Memory B cell (primary cell): Measurements from ENCODE around the gene NFIA.

Source experiments
- ATAC-seq: fragments of 150-1000 bp; cut with Tn5 transposase; 2 replicates; pipeline ENCODE4 v1.10.0; 2021; ENCODE audit warnings: low read depth, mild to moderate bottlenecking, moderate library complexity
- DNase-seq, 2 donors: peaks; one replicate each; pipeline ENCODE4 v3.0.0; 2022; ENCODE audit warnings: low spot score in 2 of 2
- H3K27ac Mint-ChIP-seq: one replicate; pipeline ENCODE4 v1.8.0; 2022; ENCODE audit warnings: mild to moderate bottlenecking, moderate library complexity, mixed read lengths
- H3K27me3 Mint-ChIP-seq: one replicate; pipeline ENCODE4 v1.8.0; 2022; ENCODE audit warnings: mixed read lengths
- H3K36me3 Mint-ChIP-seq: one replicate; pipeline ENCODE4 v1.8.0; 2022; ENCODE audit warnings: mild to moderate bottlenecking, mixed read lengths
- H3K4me1 Mint-ChIP-seq: one replicate; pipeline ENCODE4 v1.8.0; 2022; ENCODE audit warnings: mixed read lengths
- H3K4me3 Mint-ChIP-seq: one replicate; pipeline ENCODE4 v1.8.0; 2022; ENCODE audit warnings: mild to moderate bottlenecking, moderate library complexity, mixed read lengths
- H3K9me3 Mint-ChIP-seq: one replicate; pipeline ENCODE4 v1.8.0; 2022; ENCODE audit warnings: mixed read lengths

The NFIA gene

DNA sequence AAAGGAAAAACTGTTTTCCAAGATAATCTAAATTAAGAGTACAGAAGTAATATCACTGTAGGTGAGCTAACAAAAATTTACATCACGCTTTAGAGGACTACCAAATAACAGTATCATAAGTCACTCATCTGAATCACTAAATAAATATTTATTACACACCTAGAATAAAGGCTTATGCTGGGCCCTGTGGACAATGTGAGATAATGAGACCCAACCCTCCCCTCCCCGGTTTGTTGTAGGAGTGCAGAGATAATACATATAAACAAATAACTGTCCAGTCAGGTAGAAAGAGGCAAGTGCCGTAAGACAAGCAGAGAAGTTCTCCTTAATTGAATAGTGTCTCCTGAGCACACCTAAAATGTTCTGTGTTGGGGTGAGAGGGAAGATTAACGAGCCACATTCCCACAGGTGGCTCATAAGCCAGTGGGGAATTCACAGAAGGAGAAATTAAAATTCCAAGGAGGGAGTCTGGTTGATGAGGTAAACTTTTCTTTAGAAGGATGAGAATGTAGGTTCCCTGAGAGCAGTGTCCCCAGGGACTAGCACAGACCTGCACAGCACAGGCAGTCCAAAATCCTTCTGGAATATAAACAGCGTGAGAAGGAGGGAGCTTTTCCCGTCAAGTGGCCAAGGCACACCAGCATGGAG lies 241.4 kb downstream of the NFIA start:
- Mint-ChIP-seq H3K4me3 (no peak overlapping the region), H3K9me3 (peaks cover 2% of the 10 kb centered on the region), H3K27me3 (peaks cover 2% of the 10 kb centered on the region), H3K36me3 (no peaks in the 10 kb centered on the region), H3K4me1 (no peaks in the 10 kb centered on the region), H3K27ac (no peak overlapping the region)
- no peak for DNase-seq
- ATAC-seq, result no peak

DNA sequence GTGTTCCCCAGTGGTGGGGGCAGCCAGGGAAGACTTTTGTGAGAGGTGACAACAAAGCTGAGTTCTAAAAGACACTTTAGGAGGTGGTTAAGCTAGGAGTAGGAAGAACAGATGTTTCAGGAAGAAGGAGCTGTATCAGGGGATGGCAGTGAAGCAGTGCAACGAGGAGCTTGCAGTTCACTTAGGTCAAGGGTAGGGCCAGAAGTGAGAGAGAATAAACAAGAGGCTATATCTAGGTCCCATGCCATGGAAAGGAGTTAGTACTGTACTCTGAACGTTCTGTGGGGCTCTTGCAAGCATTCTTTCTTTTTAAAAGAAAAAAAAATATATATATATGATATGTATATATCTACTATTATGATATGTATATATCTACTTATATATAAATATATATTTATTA lies 244.4 kb downstream of the NFIA start:
- no peak for ATAC-seq
- Mint-ChIP-seq H3K4me1 (no peaks in the 10 kb centered on the region), H3K9me3 (peaks cover 2% of the 10 kb centered on the region), H3K4me3 (no peak overlapping the region), H3K36me3 (no peaks in the 10 kb centered on the region), H3K27ac (no peak overlapping the region), H3K27me3 (peaks cover 3% of the 10 kb centered on the region)
- DNase-seq, result no peak

DNA sequence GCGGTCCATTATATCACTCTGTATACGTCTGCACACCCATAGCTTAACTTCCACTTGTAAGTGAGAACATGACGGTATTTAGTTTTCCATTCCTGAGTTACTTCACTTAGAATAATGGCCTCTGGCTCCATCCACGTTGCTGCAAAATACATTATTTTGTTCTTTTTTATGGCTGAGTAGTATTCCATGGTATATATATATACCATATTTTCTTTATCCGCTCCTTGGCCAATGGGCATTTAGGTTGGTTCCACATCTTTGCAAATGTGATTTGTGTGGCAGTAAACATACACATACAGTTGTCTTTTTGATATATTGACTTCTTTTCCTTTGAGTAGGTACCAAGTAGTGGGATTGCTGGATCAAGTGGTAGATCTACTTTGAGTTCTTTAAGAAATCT lies 245.1 kb downstream of the NFIA start:
- Mint-ChIP-seq H3K36me3 (no peaks in the 10 kb centered on the region), H3K27ac (no peak overlapping the region), H3K9me3 (peaks cover 2% of the 10 kb centered on the region), H3K4me3 (no peak overlapping the region), H3K4me1 (no peaks in the 10 kb centered on the region), H3K27me3 (peaks cover 3% of the 10 kb centered on the region)
- DNase-seq, result no peak
- no peak for ATAC-seq

DNA sequence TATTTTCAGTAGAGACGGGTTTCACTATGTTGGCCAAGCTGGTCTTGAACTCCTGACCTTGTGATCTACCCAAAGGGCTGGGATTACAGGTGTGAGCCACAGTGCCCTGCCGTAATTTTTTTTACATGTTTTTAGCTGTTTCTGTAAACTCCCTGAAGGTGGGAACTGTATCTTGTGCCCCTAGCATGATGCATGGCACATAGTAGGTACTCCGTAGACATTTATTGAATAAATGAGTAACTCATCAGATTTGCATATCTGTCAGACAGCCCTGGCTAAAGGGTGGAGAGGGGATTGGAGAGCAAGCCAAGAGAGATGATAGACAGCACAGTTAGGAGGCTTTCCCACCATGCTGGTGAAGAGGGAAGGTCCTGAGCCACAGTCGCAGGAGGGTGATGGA lies 247.2 kb downstream of the NFIA start:
- H3K27me3 Mint-ChIP-seq, result peaks cover 3% of the 10 kb centered on the region
- ATAC-seq (no peak), DNase-seq (no peak)
- H3K9me3 Mint-ChIP-seq, result peaks cover 2% of the 10 kb centered on the region
- no peaks in the 10 kb centered on the region for H3K36me3 Mint-ChIP-seq
- no peak overlapping the region for H3K4me3 Mint-ChIP-seq
- H3K4me1 Mint-ChIP-seq, result no peaks in the 10 kb centered on the region
- H3K27ac Mint-ChIP-seq, result no peak overlapping the region

DNA sequence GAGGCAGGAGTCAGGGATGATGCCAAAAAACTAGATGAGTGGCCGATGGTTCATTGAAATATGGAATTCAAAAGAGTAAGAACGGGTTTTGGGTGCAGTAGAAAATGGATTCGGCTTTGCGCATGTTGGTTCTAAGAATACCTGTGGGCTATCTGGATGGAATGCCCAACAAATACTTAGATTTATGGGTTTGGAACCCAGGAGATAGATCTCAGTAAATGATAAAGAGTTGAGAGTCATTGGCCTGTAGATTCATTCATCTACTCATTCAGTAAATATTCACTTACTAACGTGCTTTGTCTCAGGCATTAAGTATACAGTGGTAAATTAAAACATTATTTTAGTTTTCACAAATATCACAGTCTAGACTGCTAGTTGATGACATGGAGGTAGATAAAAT lies 247.7 kb downstream of the NFIA start:
- no peak for ATAC-seq
- peaks cover 2% of the 10 kb centered on the region for H3K9me3 Mint-ChIP-seq

DNA sequence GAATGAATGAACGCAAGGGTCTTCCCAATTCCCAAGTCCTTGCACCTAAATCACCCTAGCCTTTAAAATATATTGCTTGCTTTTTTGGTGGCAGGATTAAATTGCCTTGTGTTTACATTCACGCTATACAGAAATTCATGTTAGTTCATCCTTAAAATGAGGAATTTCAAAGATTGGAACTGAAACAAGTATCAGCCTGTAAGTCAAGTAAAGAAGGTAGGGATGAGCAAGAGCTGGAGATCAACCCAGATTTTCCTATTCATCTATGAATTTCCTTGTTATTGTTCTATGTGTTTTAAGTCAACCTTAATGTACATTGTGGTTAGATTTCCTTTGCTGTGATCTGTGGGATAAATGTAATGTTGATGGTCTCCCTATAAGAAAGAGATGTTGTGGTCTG lies 248.2 kb downstream of the NFIA start:
- Mint-ChIP-seq H3K9me3 (peaks cover 2% of the 10 kb centered on the region), H3K27me3 (peaks cover 3% of the 10 kb centered on the region), H3K27ac (no peak overlapping the region), H3K4me1 (no peaks in the 10 kb centered on the region), H3K36me3 (no peaks in the 10 kb centered on the region), H3K4me3 (no peak overlapping the region)
- ATAC-seq (no peak), DNase-seq (no peak)

More for the DNA sequence above, 247.7 kb downstream of the NFIA start:
- Mint-ChIP-seq H3K4me1 (no peaks in the 10 kb centered on the region), H3K27me3 (peaks cover 3% of the 10 kb centered on the region), H3K27ac (no peak overlapping the region), H3K36me3 (no peaks in the 10 kb centered on the region), H3K4me3 (no peak overlapping the region)
- DNase-seq, result no peak

DNA sequence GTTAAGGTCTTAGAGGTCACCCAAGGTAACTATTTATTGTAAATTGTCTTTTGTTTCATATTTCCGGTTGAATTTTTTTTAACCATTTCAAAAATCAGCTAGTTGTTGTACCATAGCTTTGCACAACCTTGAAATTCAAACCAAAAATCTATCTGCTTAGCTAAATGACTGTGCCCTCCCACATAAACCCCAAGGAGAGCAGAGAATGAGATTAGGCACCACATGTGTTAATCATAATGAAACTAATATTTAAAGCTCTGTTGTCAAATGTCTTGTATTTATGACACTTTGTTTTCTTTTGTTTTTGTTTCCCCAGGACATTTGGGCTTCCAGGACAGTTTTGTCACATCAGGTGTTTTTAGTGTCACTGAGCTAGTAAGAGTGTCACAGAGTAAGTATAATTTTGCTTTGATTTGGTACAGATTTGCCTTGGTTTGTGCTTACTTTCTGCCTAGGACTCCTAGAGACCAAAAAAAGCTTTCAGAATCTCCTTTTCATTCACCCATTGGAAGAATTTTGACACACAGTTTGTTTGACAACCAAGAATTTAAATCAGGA lies 249.9 kb downstream of the NFIA start:
- Mint-ChIP-seq H3K27me3 (peaks cover 6% of the 10 kb centered on the region), H3K36me3 (no peaks in the 10 kb centered on the region), H3K9me3 (peaks cover 2% of the 10 kb centered on the region), H3K4me1 (no peaks in the 10 kb centered on the region), H3K4me3 (no peak overlapping the region), H3K27ac (no peak overlapping the region)
- no peak for ATAC-seq
- DNase-seq, result no peak

DNA sequence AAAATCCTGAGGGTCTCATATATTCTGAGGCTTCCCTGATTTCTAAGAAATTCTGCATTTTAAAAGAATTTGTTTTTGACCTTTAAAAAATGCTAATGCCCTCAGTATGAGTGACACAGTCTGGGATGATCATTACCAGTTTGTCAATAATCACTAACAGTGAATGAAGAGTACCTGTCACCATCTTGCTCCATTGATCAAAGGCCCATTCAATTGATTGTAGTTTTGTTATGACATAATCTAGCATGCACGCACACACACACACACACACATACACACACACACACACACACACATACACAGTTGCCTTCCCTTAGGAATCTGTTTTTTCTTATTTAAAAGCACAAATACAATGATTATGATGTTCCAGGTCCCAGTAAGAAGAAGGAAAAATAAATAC lies 250.4 kb downstream of the NFIA start:
- H3K4me1 Mint-ChIP-seq, result no peaks in the 10 kb centered on the region
- no peaks in the 10 kb centered on the region for H3K36me3 Mint-ChIP-seq
- peaks cover 6% of the 10 kb centered on the region for H3K27me3 Mint-ChIP-seq
- no peak overlapping the region for H3K4me3 Mint-ChIP-seq
- peaks cover 2% of the 10 kb centered on the region for H3K9me3 Mint-ChIP-seq
- no peak overlapping the region for H3K27ac Mint-ChIP-seq
- DNase-seq, result no peak
- ATAC-seq, result no peak

DNA sequence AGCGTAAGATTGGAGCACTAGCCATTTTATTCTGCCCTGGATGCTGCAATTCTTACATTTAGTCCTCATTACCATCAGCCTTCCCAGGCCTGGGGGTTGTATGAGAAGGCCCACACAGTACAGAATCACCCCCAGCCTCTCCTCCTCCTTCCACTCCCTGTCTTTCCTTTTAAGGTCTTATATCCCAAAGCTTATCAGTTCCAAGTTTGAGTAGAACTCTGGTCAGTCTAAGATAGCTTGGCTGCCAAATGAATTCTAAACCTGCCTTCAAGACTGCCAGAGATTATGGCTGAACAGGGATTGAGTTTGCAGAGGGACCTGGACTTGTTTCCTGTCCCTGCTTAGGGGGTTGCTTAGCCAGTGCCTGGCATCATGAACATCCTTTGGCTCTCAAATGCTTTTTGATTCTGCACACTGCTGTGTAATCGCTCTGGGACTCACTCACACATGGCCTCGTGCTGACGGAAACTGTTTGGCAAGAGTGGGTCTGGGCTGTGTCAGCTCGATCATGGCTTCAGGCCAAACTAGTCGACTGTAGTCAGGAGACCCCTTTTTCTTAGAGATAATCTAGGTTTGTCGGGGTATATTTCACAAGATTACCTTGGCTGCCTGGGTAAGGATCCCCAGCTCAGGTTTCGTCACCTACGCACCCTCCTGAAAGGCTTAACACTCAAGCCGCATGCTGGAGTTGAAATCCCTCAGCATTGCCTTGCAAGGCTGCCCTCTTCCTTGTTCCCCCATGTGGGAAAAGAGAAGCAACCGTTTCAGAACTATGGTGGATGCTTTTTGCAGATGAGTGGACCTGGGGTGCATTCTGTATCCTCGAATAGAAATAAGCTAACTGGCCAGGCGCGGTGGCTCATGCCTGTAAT lies 252.6 kb downstream of the NFIA start:
- no peaks in the 10 kb centered on the region for H3K9me3 Mint-ChIP-seq
- no peaks in the 10 kb centered on the region for H3K36me3 Mint-ChIP-seq
- DNase-seq (no peak), ATAC-seq (no peak)
- H3K27ac Mint-ChIP-seq, result no peak overlapping the region
- peaks cover 2% of the 10 kb centered on the region for H3K27me3 Mint-ChIP-seq
- H3K4me3 Mint-ChIP-seq, result no peak overlapping the region
- H3K4me1 Mint-ChIP-seq, result no peaks in the 10 kb centered on the region

DNA sequence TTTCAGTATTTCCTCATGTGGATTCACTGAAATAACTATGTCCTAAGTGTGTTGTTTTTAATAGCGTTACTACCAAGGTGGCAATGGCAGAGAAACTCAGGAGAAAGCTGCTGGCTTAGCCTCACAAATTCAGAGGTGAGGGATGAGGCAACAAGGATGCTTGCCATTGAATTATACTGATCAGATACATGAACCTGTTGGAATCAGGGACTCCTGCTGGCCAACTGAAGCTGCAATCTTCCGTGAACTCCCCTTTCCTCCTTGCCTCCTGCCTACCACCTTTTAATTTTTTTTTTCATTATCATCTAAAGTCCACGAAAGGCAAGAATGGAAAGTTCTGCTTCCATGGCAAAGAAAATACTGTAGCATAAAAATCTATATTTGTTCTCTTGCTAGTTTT lies 254.7 kb downstream of the NFIA start:
- H3K4me3 Mint-ChIP-seq, result no peak overlapping the region
- no peak overlapping the region for H3K27ac Mint-ChIP-seq
- H3K36me3 Mint-ChIP-seq, result no peaks in the 10 kb centered on the region
- peaks cover 2% of the 10 kb centered on the region for H3K27me3 Mint-ChIP-seq
- ATAC-seq (no peak), DNase-seq (no peak)
- H3K9me3 Mint-ChIP-seq, result no peaks in the 10 kb centered on the region
- H3K4me1 Mint-ChIP-seq, result no peaks in the 10 kb centered on the region

DNA sequence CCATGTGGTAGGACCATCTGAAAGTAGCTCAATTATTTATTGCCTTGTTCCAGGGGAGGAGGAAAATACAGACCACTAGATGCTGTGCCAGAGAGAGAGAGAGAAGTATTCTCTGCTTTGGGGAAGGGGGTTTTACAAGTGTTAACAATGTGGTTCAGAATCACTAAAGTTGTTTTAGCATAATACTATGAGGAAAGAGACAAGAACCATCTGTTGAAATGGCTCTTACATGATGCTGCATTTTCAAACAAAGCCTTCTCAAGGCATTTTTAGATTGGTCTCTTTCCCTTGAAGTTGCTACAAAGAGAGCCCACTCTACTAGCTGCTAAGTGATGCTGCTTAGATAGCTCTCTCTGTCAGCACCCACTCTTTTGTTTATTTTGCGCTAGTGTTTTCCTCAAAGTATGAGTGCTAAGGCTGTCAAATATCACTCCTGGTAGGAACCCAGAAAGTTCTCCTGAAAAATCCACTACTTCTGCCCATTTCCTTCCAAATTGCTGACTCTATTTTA lies 255.1 kb downstream of the NFIA start:
- no peak overlapping the region for H3K27ac Mint-ChIP-seq
- no peaks in the 10 kb centered on the region for H3K4me1 Mint-ChIP-seq
- DNase-seq (no peak), ATAC-seq (no peak)
- no peak overlapping the region for H3K4me3 Mint-ChIP-seq
- peaks cover 2% of the 10 kb centered on the region for H3K27me3 Mint-ChIP-seq
- H3K36me3 Mint-ChIP-seq, result no peaks in the 10 kb centered on the region
- no peaks in the 10 kb centered on the region for H3K9me3 Mint-ChIP-seq

DNA sequence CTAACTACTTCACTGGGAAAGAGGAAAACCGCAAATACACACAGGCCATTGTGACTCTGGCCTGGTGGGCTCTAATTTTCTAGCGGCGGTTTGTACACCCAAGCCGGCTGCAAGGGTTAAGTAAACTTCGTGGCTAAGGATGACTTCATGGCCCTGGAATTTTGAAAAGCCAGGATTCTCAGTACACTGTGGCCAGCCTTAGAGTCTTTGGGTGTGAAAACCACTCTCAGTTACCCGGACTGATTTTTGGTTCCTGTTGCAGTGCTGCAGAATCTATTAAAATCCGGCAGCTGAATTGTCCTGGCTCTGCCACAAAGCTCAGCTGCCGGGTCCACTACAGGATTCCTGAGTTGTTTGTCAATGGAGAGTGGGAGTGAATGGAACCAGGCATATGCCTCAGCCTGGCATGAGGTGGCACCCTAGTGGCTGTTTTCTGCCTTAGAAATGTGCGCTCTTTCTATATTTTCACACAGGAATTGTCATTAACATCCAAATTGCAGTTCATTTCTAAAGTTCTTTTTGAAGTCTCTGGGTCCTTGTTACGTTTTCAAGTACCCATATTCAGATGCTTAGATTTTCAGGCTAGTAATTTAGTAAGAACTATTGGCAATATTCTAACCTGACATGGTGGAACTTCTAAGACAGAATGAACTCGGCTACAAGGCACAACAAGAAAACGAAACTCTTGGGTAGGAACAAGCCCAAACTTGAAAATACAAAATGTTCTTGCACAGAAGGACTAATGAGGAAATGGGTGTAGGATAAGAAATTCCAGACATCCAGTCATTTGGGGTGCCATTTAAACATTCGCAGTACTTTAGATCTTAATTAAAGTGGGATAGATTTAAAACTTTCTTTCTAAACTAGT lies 255.9 kb downstream of the NFIA start:
- peaks cover 2% of the 10 kb centered on the region for H3K27me3 Mint-ChIP-seq
- H3K9me3 Mint-ChIP-seq, result no peaks in the 10 kb centered on the region
- no peak for DNase-seq
- no peak overlapping the region for H3K4me3 Mint-ChIP-seq
- no peak overlapping the region for H3K27ac Mint-ChIP-seq
- H3K36me3 Mint-ChIP-seq, result no peaks in the 10 kb centered on the region
- ATAC-seq, result no peak
- no peaks in the 10 kb centered on the region for H3K4me1 Mint-ChIP-seq

DNA sequence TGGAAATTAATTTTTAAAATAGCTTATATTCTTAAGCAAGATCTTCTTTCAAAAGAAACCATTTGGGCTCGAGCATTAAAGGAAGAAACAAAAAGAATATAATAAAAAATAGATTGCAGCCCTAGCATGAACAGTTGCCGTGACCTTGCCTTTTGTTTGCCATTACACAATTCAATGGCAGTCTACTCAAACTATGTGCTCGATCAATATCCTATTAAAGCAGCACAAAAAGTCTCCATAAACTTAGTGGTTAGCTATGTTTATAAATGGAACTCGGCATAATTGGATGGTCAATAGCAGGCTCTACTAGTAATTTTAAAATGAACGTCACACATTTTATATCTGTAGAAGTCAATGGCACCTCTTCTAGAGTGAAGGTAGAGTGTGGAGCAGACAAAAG lies 256.5 kb downstream of the NFIA start:
- Mint-ChIP-seq H3K27ac (no peak overlapping the region), H3K36me3 (no peaks in the 10 kb centered on the region), H3K4me3 (no peak overlapping the region), H3K4me1 (no peaks in the 10 kb centered on the region), H3K9me3 (no peaks in the 10 kb centered on the region), H3K27me3 (peaks cover 2% of the 10 kb centered on the region)
- ATAC-seq (no peak), DNase-seq (no peak)

DNA sequence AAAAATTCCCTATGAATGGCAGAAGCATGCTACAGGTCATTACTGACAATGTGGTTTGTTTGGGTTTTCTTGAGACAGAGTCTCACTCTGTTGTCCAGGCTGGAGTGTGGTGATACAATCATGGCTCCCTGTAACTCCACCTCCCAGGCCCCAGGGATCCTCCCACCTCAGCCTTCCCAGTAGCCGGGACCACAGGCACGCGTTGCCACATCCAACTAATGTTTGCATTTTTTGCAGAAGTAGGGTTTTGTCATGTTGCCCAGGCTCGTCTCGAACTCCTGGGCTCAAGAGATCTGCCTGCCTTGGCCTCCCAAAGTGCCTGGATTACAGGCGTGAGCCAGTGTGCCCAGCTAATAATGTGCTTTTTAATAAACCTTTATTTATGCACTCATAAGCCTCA lies 259.1 kb downstream of the NFIA start:
- DNase-seq (no peak), ATAC-seq (no peak)
- no peaks in the 10 kb centered on the region for H3K4me1 Mint-ChIP-seq
- no peak overlapping the region for H3K27ac Mint-ChIP-seq
- no peaks in the 10 kb centered on the region for H3K9me3 Mint-ChIP-seq
- H3K36me3 Mint-ChIP-seq, result no peaks in the 10 kb centered on the region
- H3K27me3 Mint-ChIP-seq, result peaks cover 2% of the 10 kb centered on the region
- H3K4me3 Mint-ChIP-seq, result no peak overlapping the region
